Activated effector memory CD4-positive, alpha-beta T cell treated with anti-CD3 and anti-CD28 coated beads, Interleukin-2, amount 50 U/mL, for 16 hours (primary cell): ENCODE measurements around the gene FAM222B.
A peak's percentile ranks its signal among the peaks of the same experiment; 100 is the strongest.

ENCODE experiments used
- DNase-seq: peaks from one replicate; pipeline ENCODE4 v3.0.0-alpha.2; 2020

FAM222B gene

GRCh38 chr17:28710861-28711722 is 131.5 kb downstream of the FAM222B start:
- peak; percentile 96 for DNase-seq

- DNase-seq = no peak
These were observed 135.3 kb downstream of the FAM222B start for GRCh38 chr17:28707339-28707720.

DNA sequence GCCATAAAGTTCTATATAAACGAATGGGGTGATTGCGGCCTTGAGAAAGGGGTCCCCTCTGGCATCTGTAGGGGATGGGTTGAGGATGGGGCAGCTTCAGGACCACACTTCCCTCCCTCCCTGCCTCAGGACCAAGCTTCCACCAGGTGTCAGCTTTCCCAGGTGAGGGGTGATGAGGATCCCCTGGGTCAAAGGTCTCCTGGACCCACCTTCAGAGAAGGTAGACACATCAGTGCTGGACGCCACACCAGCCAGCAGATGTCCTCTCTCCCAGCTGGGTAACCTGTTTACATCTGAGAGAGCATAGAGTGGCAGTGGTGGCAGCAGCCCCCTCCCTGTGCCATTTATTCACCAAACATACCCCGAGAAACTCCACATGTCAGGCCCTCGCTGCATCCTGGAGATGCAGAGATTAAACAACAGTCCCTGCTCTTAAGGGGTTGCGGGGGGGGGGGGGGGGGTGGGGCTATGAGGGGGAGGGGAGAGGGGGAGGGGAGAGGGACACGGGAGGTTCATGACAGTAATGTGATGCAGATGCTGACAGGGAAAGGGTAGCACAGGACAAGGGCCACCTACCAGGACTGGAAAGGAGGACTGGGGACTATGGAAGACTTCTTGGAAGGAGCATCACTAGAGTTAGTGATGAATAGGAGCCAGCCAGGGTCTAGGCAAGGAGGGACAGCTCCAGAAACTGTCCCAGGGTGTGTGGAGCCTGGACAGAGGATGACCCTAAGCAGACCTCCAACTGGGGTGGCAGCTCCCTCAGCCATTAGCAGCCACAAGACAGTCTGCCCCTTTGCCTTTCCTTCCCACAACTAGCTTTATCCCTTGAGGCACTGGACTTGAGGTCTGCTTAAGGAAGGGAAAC is 135.9 kb downstream of the FAM222B start:
- DNase-seq = no peak
